Breast epithelium (tissue), 3 donors: ENCODE results near the gene GNAZ.

Source experiments
- CTCF ChIP-seq, 3 donors: fragments of 450-650 bp; IDR thresholded peaks; one replicate each; pipeline ENCODE4 v1.5.1; 2016 to 2017; ENCODE audit warnings: antibody characterized with exemption in 3 of 3, mild to moderate bottlenecking in 3 of 3, moderate library complexity in 3 of 3
- POLR2A ChIP-seq: fragments of 450-650 bp; IDR thresholded peaks from one replicate; pipeline ENCODE4 v1.6.1; 2016; ENCODE audit warnings: antibody characterized with exemption, mild to moderate bottlenecking, moderate library complexity
- POLR2AphosphoS5 ChIP-seq, 3 donors: sonication (generic); formaldehyde crosslinking; IDR thresholded peaks; one replicate each; pipeline ENCODE4 v1.6.1; 2017; ENCODE audit warnings: antibody characterized with exemption in 3 of 3

- no peak for TF ChIP-seq CTCF (IDR thresholded peaks at IDR 0.05)
- TF ChIP-seq POLR2A, result no peak
- no peak for TF ChIP-seq POLR2AphosphoS5 (IDR thresholded peaks at IDR 0.05)
These were observed 10.4 kb downstream of the GNAZ start for GRCh38 chr22:23080613-23081290.
